HG03565 (cell line): Measurements from ENCODE around the gene VENTX.

Source experiments
- ATAC-seq: cut with Tn5 transposase; IDR thresholded peaks from one replicate; pipeline ENCODE4 v1.9.1; 2021; ENCODE audit warnings: mild to moderate bottlenecking, moderate library complexity; ENCODE audit not compliant: unreplicated experiment

Gene VENTX

DNA sequence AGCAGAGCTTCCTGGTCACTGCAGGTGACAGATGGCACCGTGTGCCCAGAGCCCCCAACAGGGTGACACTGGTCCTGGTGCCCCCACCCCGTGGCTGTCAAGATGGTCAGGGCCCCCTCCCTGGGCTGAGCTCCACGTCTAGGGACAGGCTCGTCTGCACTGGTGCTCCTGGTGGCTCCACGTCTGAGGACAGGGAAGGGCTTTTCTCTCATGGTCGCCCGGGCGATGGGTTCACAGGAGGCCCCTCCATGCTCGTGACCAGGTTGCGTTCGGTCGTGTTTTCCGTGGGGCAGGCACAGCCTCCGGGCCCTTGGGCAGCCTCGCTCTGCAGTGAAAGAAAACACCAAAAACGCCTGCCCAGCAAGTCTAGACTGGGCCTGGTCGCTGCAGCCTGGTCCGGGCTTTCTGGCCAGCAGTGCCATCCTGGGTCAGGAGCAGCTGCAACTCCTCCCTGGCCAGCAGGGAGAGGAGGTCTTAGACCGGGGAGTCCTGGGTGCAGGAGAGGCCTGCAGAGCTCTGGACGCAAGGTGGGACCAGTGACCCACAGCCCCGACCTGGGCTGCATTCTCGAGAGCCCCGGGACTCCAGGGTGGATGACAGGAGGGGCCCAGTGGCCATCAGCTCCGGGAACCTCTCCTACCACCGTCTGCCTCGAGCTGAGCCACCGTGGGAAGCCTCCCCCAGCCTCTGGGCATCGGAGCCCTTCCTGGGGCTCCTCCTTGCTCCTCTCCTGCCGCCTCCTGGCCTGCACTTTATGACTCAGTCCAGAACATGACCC lies 35.5 kb upstream of the VENTX start:
- ATAC-seq = no peak

DNA sequence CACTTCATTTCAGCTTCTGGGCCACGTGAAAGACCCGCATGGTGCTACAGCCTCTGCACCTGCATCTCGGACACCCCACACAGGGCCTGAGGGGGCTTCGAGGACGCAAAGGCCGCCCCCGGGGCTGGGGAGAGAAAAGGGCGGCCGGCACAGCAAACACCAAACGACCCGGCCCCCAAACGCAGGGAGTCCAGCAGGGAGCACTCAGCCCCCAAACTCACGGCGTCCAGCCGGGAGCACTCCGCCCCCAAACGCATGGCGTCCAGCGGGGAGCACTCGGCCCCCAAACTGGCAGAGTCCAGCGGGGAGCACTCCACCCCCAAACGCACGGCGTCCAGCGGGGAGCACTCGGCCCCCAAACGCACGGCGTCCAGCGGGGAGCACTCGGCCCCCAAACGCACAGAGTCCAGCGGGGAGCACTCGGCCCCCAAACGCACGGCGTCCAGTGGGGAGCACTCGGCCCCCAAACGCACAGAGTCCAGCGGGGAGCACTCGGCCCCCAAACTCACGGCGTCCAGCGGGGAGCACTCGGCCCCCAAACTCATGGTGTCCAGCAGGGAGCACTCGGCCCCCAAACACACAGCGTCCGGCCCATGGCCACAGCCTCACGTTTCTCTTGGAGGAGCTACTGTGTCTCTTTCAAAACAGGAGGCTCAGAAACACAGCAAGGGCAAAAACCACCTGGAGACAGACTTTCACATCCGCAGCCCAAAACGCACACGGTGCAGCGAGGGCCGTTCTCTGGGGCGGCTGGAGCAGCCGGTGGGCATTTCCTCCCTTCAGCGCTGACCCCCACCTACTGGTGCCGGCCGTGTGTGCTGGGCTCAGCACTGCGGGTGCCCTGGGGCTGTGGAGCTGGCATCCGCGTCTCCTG lies 34.6 kb upstream of the VENTX start:
- ATAC-seq = no peak

DNA sequence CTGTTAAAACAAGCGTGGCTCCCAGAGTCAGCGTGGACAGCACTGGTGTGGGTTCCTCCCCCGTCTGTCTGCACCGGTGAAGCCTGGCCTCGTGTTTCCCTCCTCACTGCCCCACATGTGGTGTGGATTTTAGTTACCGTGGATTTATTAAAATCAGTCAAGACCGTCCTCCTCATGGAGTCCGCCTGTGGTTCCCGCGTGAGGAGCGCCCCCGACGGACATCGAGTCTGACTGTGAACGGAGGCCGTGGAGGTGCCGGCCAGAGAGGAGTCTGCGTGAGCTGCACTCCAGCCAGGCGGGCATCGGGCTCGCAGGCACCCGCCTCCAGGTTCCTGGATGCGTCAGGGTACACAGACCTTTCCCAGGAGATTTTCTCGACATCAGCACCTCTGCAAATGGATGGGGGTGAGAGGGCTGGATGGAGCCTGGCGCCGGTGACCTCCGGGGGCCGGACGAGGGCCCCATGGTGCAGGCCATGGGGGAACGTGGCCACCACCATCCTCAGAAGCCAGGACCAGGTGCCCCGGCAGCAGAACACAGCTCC lies 33.9 kb upstream of the VENTX start:
- no peak for ATAC-seq

DNA sequence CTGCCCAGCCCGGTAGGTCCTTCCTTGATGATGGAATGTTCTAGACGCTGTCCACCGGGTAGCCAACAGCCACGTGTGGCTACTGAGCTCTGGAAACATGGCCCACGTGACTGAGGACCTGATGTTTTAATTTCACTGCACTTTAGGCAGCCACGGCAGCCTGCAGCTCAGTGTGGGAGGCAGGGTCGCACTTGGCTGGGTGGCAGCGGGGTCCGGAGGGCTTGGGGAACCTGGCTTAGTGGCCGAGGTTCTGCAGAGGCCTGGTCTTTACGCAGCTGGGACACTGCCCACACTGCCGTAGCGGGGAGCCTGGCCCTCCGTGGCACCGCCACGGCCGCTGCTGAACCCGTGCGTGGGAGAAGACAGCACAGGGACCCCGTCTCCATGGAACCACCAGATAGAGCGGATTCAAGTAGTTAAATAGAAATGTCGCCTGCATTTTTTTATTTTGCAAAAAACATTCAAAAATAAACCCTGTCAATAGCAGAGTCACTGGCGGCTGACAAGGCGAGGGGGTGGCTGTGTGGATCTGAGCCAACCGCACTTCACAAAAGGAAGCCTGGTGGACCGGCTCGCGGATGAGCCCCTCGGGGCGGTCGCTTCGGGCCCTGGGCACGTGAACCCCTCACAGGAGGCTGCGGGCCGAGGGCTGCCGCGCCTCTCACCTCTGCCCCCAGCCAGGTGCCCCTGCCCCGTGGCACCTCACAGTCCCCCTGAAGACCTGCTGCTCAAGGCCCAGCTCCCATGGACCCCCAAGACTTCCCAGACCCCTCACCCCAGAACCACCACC lies 33.2 kb upstream of the VENTX start:
- no peak for ATAC-seq

DNA sequence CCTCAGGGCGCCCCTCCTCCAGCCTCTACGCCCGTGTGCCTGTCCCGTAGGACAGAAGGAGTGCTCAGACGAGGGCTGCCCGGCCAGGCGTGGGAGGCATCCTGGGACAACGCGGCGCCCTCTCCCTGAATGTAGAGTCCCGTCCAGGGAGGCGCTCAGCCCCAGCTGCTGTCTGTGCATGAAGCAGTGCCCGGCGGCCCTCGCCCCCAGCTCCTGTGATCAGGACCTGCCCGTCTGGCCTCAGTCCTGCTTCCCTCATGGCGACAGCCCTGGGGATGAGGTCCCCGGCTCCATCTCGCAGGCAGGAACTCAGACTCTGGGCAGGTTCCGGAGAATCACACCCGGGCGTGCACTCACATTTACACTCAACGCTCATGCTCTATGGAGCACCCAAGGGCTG lies 32.5 kb upstream of the VENTX start:
- ATAC-seq = no peak

DNA sequence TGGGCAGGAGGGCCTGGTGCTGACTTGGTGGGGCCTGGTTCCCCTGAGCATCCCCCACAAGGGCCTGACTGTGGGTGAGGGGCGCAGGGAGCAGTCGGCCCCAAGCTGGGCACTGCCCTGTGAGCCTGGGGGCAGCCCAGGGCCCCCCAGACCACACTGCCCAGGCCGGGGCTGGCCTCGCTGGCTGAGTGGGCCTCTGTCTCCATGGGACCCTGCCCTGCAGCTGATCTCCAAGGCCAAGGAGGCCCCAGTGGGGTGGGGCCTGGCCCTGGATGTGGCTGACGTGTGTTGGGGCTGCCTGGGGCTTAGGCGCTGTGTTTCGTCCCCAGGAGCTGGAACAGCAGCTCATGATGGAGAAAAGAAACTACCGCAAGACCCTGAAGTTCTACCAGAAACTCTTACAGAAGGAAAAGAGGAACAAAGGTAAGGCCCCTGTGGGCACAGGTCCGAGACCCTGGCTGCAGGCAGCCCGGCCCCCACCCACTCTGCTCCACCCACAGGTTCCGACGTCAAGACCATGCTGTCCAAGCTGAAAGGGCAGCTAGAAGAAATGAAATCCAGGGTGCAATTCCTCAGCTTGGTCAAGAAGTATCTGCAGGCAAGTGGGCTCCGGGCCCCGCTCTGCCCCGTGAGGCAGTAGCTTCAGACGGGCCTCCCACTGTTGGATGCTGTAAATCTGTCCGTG lies 31.2 kb upstream of the VENTX start:
- no peak for ATAC-seq

DNA sequence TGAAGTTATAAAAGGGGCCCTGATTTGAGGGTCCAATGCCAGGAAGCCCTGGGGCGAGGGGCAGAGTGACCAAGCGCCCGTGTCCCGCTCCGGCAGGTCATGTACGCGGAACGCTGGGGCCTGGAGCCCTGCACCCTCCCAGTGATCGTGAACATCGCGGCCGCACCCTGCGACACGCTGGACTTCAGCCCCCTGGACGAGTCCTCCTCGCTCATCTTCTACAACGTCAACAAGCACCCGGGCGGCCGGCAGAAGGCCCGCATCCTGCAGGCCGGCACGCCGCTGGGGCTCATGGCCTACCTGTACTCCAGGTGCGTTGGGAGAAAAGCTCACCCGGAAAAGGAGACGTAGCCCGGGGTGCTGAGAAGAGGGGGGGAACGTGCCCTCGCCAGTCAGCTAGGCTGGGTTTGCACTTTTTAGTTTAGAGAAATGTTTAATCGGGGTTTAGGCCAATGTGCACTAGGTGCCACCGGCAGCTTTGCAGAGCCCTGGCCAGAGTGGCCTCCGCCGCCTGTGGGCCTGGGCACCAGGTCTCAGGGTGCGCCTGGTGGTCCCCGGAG lies 30.5 kb upstream of the VENTX start:
- no peak for ATAC-seq

DNA sequence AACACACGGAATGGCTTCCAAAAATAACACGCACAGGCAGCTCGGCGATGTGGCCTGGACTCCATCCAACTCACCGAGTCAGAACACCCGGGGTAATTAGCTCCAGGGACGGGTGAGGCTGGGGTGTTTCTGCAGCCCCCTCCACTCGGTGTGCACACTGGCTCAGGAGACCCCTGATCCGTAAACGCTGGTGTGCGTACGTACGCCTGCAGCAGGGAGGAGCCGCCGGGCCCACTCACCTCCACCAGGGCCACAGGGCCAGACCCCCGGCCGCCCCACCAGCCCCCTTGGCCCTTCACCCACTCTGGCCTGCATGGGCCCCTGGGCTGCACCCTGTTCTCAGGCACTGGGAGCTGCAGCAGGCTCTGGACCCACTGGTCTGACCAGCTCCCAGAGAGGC lies 30.0 kb upstream of the VENTX start:
- ATAC-seq = no peak

DNA sequence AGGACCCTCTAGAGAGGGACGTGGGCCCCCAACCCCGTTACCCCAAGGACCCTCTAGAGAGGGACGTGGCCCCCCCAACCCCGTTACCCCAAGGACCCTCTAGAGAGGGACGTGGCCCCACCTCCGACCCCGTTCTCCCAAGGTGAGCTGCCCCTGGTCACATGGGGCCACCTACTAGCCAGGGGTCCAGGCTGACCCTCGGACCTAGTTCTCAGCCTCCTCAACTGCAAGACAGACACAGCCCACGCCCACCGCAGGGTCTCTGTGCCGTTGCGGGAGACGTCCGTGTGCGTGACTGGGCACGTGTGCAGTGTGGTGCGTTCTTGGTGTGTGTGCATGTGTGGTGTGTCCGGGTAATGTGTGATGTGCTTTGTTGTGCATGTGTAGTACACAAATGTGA lies 29.2 kb upstream of the VENTX start:
- ATAC-seq = no peak

DNA sequence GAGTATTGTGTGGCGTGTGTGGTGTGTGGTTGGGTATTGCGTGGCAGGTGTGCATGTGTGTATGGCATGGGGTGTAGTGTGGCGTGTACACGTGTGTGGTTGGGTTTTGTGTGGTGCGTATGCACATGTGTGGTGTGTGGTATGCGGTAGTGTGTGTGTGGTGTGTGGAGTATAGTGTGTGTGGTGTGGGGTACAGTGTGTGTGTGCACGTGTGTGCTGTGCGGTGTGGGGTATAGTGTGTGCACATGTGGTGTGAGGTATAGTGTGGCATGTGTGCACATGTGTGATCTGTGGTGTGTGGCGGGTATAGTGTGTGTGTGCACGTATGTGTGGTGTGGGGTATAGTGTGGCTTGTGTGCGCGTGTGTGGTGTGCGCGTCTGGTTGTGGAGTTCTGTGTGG lies 28.5 kb upstream of the VENTX start:
- ATAC-seq = no peak

DNA sequence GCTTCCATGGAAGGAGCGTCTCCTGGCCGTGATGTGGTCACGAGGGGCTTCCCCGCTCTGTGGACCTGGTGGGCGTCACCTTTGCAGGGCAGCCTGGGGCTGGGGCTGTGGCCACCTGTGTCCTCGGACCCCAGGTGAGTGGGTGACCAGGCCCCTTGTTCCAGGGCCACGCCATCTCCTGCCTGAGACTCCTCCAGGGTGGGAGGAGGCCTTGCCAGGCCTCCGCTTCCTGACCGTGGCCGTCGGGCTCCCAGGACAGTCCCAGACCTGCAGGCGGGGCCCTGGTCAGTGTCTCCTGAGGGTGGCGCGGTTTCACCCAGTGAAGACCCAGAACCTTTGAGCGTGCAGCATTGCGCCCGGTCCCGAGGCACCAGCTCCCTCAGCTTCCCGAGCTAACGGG lies 28.0 kb upstream of the VENTX start:
- ATAC-seq = no peak

DNA sequence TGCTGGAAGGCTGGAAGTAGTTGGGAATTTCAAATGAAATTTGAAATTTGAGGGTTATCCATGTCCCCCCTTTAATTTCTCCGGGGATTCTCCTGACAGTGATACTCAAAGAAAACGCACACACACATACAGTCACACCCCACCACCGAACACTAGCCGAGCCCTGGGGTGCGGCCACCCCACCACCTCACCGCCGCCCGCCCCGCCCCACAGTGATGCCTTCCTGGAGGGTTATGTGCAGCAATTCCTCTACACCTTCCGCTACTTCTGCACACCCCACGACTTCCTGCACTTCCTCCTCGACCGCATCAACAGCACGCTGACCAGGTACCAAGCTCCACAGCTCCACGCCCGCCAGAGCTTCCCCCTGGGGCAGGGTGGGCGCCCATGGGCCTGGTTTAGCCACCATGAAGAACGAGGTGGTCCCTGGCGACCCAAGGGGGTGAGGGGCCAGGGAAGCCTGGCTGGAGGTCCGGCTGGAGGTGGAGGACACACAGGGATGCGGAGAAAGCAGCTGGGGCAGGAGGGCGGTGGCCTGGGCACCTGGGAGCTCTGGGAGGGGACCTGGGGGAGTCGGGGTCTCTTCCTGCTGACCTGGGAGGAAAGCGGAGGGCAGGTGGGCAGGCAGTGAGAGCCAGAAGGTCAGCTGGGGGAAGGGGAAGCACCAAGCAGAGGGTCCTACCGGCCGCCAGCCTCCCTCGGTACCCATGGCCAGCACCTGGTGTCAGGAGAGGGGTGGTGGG lies 27.1 kb upstream of the VENTX start:
- ATAC-seq = no peak

DNA sequence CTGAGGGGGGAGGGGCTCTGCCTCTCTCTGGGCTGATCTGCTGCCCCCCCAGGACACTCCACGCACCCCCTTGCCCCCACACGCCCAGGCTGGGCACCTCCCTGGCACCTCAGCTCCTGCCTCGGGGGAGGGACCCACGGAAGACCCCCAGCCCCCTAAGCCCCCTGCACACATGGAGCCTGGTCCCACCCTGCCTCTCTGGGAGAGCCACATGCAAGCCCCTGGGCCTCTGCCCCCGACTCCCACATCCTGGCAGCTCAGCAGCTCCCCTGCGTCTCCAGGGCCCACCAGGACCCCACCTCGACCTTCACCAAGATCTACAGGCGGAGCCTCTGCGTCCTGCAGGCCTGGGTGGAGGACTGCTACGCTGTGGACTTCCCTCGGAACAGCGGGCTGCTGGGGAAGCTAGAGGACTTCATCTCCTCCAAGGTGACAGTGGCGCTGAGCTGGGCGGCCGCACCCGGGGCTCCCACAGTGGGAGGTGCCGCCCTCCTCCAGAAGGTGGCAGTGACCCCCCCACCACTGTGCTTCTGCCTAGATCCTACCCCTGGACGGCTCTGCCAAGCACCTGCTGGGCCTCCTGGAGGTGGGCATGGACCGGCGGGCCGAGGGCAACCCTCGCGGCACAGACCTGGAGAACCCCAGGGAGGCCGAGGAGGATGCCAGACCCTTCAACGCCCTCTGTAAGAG lies 26.4 kb upstream of the VENTX start:
- no peak for ATAC-seq

DNA sequence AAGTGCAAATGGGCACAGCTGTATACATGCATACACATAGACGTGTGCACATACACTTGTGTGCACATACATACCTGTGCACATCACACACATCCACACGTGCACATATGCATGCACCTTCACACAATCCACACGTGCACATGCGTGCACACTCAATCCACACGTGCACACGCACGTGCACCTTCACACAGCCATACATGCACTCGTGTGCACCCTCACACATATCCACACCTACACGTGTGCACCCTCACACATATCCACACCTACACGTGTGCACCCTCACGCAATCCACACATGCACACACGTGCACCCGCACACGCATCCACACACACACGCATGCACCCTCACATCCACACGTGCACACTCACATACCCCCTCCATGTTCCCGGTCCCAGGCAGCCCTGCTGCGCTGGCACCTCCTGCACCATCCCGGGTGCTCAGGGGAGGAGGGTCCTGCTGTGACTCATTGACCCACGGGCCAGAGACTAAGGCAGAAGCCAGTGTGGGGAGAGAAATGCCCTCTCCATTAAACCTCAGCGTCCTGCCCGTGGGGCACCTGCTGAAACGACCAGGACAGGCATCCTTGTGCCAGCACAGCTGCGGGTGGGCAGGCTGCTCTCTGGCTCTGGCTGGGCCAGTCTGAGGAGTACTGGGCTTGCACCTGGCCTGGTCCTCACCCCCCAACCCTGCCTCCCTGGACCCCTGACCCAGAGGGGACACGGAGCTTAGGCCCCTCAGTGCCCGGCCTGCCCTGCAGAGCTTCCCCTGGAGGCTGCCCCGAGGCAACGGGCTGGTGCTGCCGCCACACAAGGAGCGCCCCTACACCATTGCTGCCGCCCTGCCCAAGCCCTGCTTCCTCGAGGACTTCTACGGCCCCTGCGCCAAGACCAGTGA lies 25.4 kb upstream of the VENTX start:
- no peak for ATAC-seq

DNA sequence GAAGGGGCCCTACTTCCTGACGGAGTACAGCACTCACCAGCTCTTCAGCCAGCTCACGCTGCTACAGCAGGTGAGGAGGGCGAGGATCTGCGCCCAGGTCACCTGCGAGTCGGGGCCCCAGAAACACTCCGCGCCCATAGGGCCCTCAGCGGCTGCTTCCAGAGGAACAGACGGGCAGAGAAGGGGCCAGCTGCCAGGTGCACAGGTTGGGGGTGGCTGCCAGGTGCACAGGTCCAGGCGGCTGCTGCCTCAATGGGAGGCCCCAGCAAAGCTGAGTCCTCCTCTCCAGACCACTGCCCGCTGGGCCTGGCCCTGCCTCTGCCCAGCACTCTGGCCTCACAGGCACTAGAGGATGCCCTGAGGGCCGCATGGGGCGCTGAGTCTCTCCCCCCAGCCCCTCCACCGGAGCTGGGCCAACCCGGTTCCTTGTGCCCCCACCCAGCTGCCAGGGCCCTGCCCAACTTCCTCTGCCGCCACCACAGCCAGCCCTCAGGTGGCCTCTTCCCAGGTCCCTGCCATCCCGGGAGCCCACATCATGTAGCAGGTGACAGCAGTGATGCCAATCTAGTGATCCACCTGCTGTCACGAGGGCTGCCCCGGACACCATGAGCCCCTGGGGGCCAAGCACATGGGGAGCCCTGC lies 24.7 kb upstream of the VENTX start:
- ATAC-seq = no peak

DNA sequence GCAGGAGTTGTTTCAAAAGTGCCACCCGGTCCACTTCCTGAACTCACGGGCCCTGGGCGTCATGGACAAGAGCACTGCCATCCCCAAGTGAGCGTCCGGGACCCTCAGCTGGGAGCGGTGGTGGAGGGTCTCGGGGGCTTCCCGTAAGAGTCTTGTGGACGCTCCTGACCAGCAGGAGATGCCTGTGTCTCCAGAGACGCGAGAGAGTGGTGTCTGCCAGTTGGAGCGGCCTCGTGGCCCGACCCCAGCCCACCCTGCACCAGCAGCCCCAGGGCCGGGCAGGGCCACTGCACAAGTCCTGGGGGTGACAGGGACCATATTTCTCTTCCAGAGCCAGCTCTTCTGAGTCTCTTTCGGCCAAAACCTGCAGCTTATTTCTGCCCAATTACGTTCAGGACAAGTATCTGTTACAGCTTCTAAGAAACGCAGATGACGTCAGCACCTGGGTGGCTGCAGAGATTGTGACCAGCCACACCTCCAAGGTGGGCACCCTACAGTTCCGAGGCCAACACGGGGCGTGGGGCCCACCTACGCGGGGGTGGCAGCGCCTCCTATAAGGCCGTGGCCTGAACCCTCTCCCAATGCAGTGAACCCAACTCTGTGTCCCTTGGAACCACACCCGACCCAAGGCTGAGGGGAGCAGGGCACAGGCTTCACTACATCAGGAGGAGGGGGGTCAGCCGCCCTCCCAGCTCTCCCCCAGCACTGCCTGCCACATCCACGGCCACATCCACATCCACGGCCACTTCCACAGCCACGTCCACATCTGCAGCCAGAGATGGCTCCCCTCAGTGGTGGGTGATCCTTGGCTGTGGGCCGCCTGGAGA lies 23.8 kb upstream of the VENTX start:
- no peak for ATAC-seq
